H9 (cell line): Measurements from ENCODE around the gene TIAM1. TPM values are rescaled to one million over a fixed set of nuclear protein-coding genes. Genes with fewer than 3 reads are reported as not detected.

ENCODE experiments used
- DNase-seq: peaks from one replicate; pipeline ENCODE4 v3.0.0-alpha.2; 2017
- H2AFZ ChIP-seq: one replicate; pipeline ENCODE4 v1.6.1; 2013; ENCODE audit warnings: mild to moderate bottlenecking, low read length, control low read depth, moderate library complexity
- H2AK5ac ChIP-seq: 2 replicates; pipeline ENCODE4 v1.6.1; 2013; ENCODE audit warnings: low read length, control low read depth, mixed read lengths; ENCODE audit not compliant: insufficient read length
- H2BK120ac ChIP-seq: one replicate; pipeline ENCODE4 v1.6.1; 2013; ENCODE audit warnings: low read depth, mild to moderate bottlenecking, low read length, control low read depth, inconsistent platforms; ENCODE audit not compliant: poor library complexity, severe bottlenecking
- H2BK12ac ChIP-seq: 2 replicates; pipeline ENCODE4 v1.6.1; 2013; ENCODE audit warnings: low read length, control low read depth, mixed read lengths, low read depth; ENCODE audit not compliant: insufficient read length
- H2BK15ac ChIP-seq: 2 replicates; pipeline ENCODE4 v1.6.1; 2013; ENCODE audit warnings: low read depth, low read length, control low read depth
- H2BK20ac ChIP-seq: one replicate; pipeline ENCODE4 v1.6.1; 2013; ENCODE audit warnings: low read depth, mild to moderate bottlenecking, low read length, control low read depth, inconsistent platforms; ENCODE audit not compliant: poor library complexity, severe bottlenecking
- H2BK5ac ChIP-seq: 2 replicates; pipeline ENCODE4 v1.6.1; 2013; ENCODE audit warnings: low read length, control low read depth, mixed read lengths; ENCODE audit not compliant: insufficient read length
- H3K14ac ChIP-seq: 2 replicates; pipeline ENCODE4 v1.6.1; 2013; ENCODE audit warnings: low read length, control low read depth; ENCODE audit not compliant: insufficient read depth
- H3K18ac ChIP-seq: 2 replicates; pipeline ENCODE4 v1.6.1; 2013; ENCODE audit warnings: low read depth, mild to moderate bottlenecking, mixed read lengths, low read length, control low read depth; ENCODE audit not compliant: insufficient read length
- H3K23ac ChIP-seq: 2 replicates; pipeline ENCODE4 v1.6.1; 2013; ENCODE audit warnings: low read length, control low read depth, mixed read lengths, low read depth; ENCODE audit not compliant: insufficient read length
- H3K23me2 ChIP-seq: 2 replicates; pipeline ENCODE4 v1.6.1; 2013; ENCODE audit warnings: low read depth, mild to moderate bottlenecking, mixed read lengths, low read length, control low read depth; ENCODE audit not compliant: insufficient read length, poor library complexity, severe bottlenecking
- H3K27ac ChIP-seq: 2 replicates; pipeline ENCODE4 v1.5.1; 2013; ENCODE audit warnings: low read length, control low read depth, mixed read lengths, low read depth; ENCODE audit not compliant: insufficient read length
- H3K27me3 ChIP-seq: 2 replicates; pipeline ENCODE4 v1.6.1; 2013; ENCODE audit warnings: low read length, control low read depth, inconsistent platforms; ENCODE audit not compliant: insufficient read depth
- H3K4ac ChIP-seq: 2 replicates; pipeline ENCODE4 v1.6.1; 2013; ENCODE audit warnings: low read depth, mild to moderate bottlenecking, control low read depth, inconsistent platforms, low read length, moderate library complexity
- H3K4me1 ChIP-seq: 2 replicates; pipeline ENCODE4 v1.6.1; 2013; ENCODE audit warnings: low read length, control low read depth, inconsistent platforms; ENCODE audit not compliant: insufficient read depth
- H3K4me2 ChIP-seq: 2 replicates; pipeline ENCODE4 v1.6.1; 2013; ENCODE audit warnings: low read length, control low read depth, mixed read lengths; ENCODE audit not compliant: insufficient read length, insufficient read depth
- H3K56ac ChIP-seq: 2 replicates; pipeline ENCODE4 v1.6.1; 2013; ENCODE audit warnings: low read depth, mild to moderate bottlenecking, mixed read lengths, low read length, control low read depth; ENCODE audit not compliant: insufficient read length
- H3K79me1 ChIP-seq: 2 replicates; pipeline ENCODE4 v1.6.1; 2013; ENCODE audit warnings: low read depth, mild to moderate bottlenecking, moderate library complexity, low read length, control low read depth, inconsistent platforms; ENCODE audit not compliant: insufficient read depth, poor library complexity, severe bottlenecking
- H3K79me2 ChIP-seq: 2 replicates; pipeline ENCODE4 v1.6.1; 2013; ENCODE audit warnings: low read length, control low read depth, inconsistent platforms; ENCODE audit not compliant: insufficient read depth
- H3K9ac ChIP-seq: 2 replicates; pipeline ENCODE4 v1.6.1; 2013; ENCODE audit warnings: low read length, control low read depth, mixed read lengths; ENCODE audit not compliant: insufficient read length; ENCODE audit errors: extremely low read depth
- H3K9me3 ChIP-seq: one replicate; pipeline ENCODE4 v1.6.1; 2013; ENCODE audit warnings: low read depth, low read length, inconsistent platforms; ENCODE audit not compliant: control insufficient read depth
- H3T11ph ChIP-seq: one replicate; pipeline ENCODE4 v1.6.1; 2013; ENCODE audit warnings: mild to moderate bottlenecking, low read length, control low read depth, inconsistent platforms
- H4K20me1 ChIP-seq: one replicate; pipeline ENCODE4 v1.6.1; 2013; ENCODE audit not compliant: control insufficient read depth, insufficient read length, insufficient read depth
- H4K5ac ChIP-seq: 2 replicates; pipeline ENCODE4 v1.6.1; 2013; ENCODE audit warnings: low read depth, mild to moderate bottlenecking, mixed read lengths, low read length, control low read depth; ENCODE audit not compliant: insufficient read length
- H4K8ac ChIP-seq: replicated peaks from 2 replicates; pipeline ENCODE4 v1.6.1; 2013; ENCODE audit warnings: low read length, control low read depth, mixed read lengths, low read depth; ENCODE audit not compliant: insufficient read length
- H4K91ac ChIP-seq: 2 replicates; pipeline ENCODE4 v1.6.1; 2013; ENCODE audit warnings: low read depth, mild to moderate bottlenecking, moderate library complexity, mixed read lengths, low read length, control low read depth; ENCODE audit not compliant: insufficient read length
- H3K27ac Mint-ChIP-seq, 3 experiments: 2 replicates in 2 of 3; 3 replicates in 1 of 3; pipeline ENCODE4 v1.8.0; 2020 to 2021; ENCODE audit warnings: mixed read lengths in 3 of 3, mild to moderate bottlenecking in 1 of 3, moderate library complexity in 1 of 3
- H3K27me3 Mint-ChIP-seq: 2 replicates; pipeline ENCODE4 v1.8.0; 2021; ENCODE audit warnings: low read depth, mild to moderate bottlenecking, moderate library complexity, mixed read lengths
- H3K36me3 Mint-ChIP-seq, 3 experiments: 2 replicates in 2 of 3; 3 replicates in 1 of 3; pipeline ENCODE4 v1.8.0; 2020 to 2021; ENCODE audit warnings: low read depth in 3 of 3, mixed read lengths in 3 of 3; ENCODE audit not compliant: insufficient read depth in 1 of 3
- H3K4me1 Mint-ChIP-seq, 2 experiments: 2 replicates each; pipeline ENCODE4 v1.8.0; 2020; ENCODE audit warnings: mixed read lengths in 2 of 2
- H3K4me3 Mint-ChIP-seq, 2 experiments: 2 replicates in 1 of 2; 3 replicates in 1 of 2; pipeline ENCODE4 v1.8.0; 2020 to 2021; ENCODE audit warnings: mild to moderate bottlenecking in 2 of 2, mixed read lengths in 2 of 2, moderate library complexity in 1 of 2
- H3K9me3 Mint-ChIP-seq, 2 experiments: 2 replicates in 1 of 2; 3 replicates in 1 of 2; pipeline ENCODE4 v1.8.0; 2020; ENCODE audit warnings: mild to moderate bottlenecking in 2 of 2, mixed read lengths in 2 of 2, moderate library complexity in 1 of 2
- CTCF ChIP-seq: fragments of 200-600 bp; sonication (generic); conservative IDR thresholded peaks from 3 replicates; pipeline ENCODE4 v1.8.0; 2021; ENCODE audit warnings: antibody characterized with exemption, mild to moderate bottlenecking
- WGBS: extraction: QIAGEN DNeasy Blood & Tissue Kit; methylation state at CpG from one replicate; pipeline ENCODE4 v1.1.7; 2013; ENCODE audit warnings: missing lambda C conversion rate, low lambda C conversion rate, mixed read lengths; ENCODE audit not compliant: insufficient read length; ENCODE audit errors: extremely low coverage; 5-methylcytosine and 5-hydroxymethylcytosine counted together
- total RNA-seq: library from RNA; stranded (reverse); gene quantifications from 2 replicates; pipeline ENCODE4 v1.2.1, GENCODE V29; 2021

The TIAM1 gene
- total RNA-seq, 1 experiment from 2014 or later, result 23.1 TPM

GRCh38 chr21:31115249-31115648, 228.8 kb downstream of the TIAM1 start:
- Histone ChIP-seq H3K4me2 (no peak overlapping the region), H2BK120ac (no peak overlapping the region), H3K27ac (no peak overlapping the region), H3T11ph (no peak overlapping the region), H3K4ac (no peak overlapping the region), H3K14ac (no peak overlapping the region), H3K27me3 (no peaks in the 10 kb centered on the region), H2BK20ac (no peak overlapping the region), H4K8ac (no peak overlapping the region), H2BK12ac (no peak overlapping the region), H3K56ac (no peak overlapping the region), H3K18ac (no peak overlapping the region), H3K9ac (no peak overlapping the region), H4K20me1 (no peaks in the 10 kb centered on the region), H3K79me1 (no peaks in the 10 kb centered on the region), H3K9me3 (no peaks in the 10 kb centered on the region), H3K4me1 (peaks cover 3% of the 10 kb centered on the region; the same call in 1 of the 2 replicates), H3K23ac (no peak overlapping the region), H2AK5ac (no peak overlapping the region), H2BK5ac (no peak overlapping the region), H4K91ac (no peak overlapping the region), H3K23me2 (no peaks in the 10 kb centered on the region), H2BK15ac (no peak overlapping the region), H3K79me2 (no peaks in the 10 kb centered on the region), H2AFZ (no peak overlapping the region), H4K5ac (no peak overlapping the region)
- no CpG with 5 or more reads among the region's 9 CpGs for WGBS
- Mint-ChIP-seq H3K9me3 (no peaks in the 10 kb centered on the region), H3K4me1 (peaks cover 2 to 6% of the 10 kb centered on the region in 2 experiments; a peak in 3 of 4 replicates), H3K36me3 (peaks cover 1 to 4% (median 2%) of the 10 kb centered on the region in 3 experiments; a peak in 5 of 7 replicates), H3K27me3 (no peaks in the 10 kb centered on the region), H3K4me3 (no peak overlapping the region), H3K27ac (no peak overlapping the region)
- DNase-seq, result no peak
- no peak for TF ChIP-seq CTCF
